Bronchial epithelial cell (primary cell): Measurements from ENCODE around the gene PCCB. TPM values are rescaled to one million over a fixed set of nuclear protein-coding genes. Genes with fewer than 3 reads are reported as not detected.
"Not testable (repeated sequence)": the region's sequence is repeated elsewhere in the genome, so short reads cannot be mapped to it uniquely, and the experiment has no call there.

Source experiments
- DNase-seq: peaks from one replicate; pipeline ENCODE4 v3.0.0-alpha.2; 2010; ENCODE audit warnings: low read depth
- FAIRE-seq: peaks from 2 replicates; lab custom pipeline; 2011; peaks lifted over from hg19 to GRCh38; lab: Jason Lieb, UNC
- H3K27me3 ChIP-seq: 2 replicates; pipeline ENCODE4 v1.5.1; 2011; ENCODE audit warnings: low read length; ENCODE audit not compliant: control insufficient read depth, insufficient read depth
- H3K36me3 ChIP-seq: 2 replicates; pipeline ENCODE4 v1.5.1; 2011; ENCODE audit warnings: low read length; ENCODE audit not compliant: control insufficient read depth, insufficient read depth
- H3K4me3 ChIP-seq: 2 replicates; pipeline ENCODE4 v1.5.1; 2011; ENCODE audit warnings: mild to moderate bottlenecking, low read depth, low read length, control low read depth
- CTCF ChIP-seq: IDR thresholded peaks from 2 replicates; pipeline ENCODE4 v1.5.1; 2011; ENCODE audit warnings: mild to moderate bottlenecking, moderate library complexity, low read length, control low read depth, inconsistent platforms; ENCODE audit not compliant: insufficient read depth, severe bottlenecking
- total RNA-seq: library from RNA; depleted of rRNA; stranded (reverse); fragments of >200 nt; gene quantifications from 2 replicates; pipeline ENCODE4 v1.2.1, GENCODE V29; 2014

PCCB gene
- total RNA-seq, 1 donor from 2014 or later: 62.1 TPM

GRCh38 chr3:136267235-136267634 is 17.1 kb downstream of the PCCB start:
- no peaks in the 10 kb centered on the region for H3K27me3 ChIP-seq
- TF ChIP-seq CTCF: no peak
- FAIRE-seq: no peak
- no peaks in the 10 kb centered on the region for H3K36me3 ChIP-seq
- no peak for DNase-seq
- H3K4me3 ChIP-seq: no peak overlapping the region

GRCh38 chr3:136270179-136270578 is 20.0 kb downstream of the PCCB start:
- H3K27me3 ChIP-seq: no peaks in the 10 kb centered on the region
- H3K4me3 ChIP-seq: no peak overlapping the region
- FAIRE-seq (no peak), DNase-seq (no peak)
- no peak for TF ChIP-seq CTCF
- H3K36me3 ChIP-seq: no peaks in the 10 kb centered on the region

GRCh38 chr3:136271626-136272025 is 21.5 kb downstream of the PCCB start:
- not testable (repeated sequence) for H3K27me3 ChIP-seq, H3K36me3 ChIP-seq, FAIRE-seq, H3K4me3 ChIP-seq, DNase-seq

GRCh38 chr3:136276049-136276755 is 26.1 kb downstream of the PCCB start:
- no peak overlapping the region for H3K4me3 ChIP-seq
- no peak for FAIRE-seq
- peak; percentile 79 for DNase-seq

GRCh38 chr3:136277115-136277514 is 27.0 kb downstream of the PCCB start:
- TF ChIP-seq CTCF: no peak
- no peak for FAIRE-seq
- H3K4me3 ChIP-seq: no peak overlapping the region
- peaks cover 1% of the 10 kb centered on the region for H3K36me3 ChIP-seq
- DNase-seq: no peak
- H3K27me3 ChIP-seq: no peaks in the 10 kb centered on the region

More at GRCh38 chr3:136276049-136276755, 26.1 kb downstream of the PCCB start:
- peaks cover 1% of the 10 kb centered on the region for H3K36me3 ChIP-seq
- peak; percentile 33 for TF ChIP-seq CTCF
- no peaks in the 10 kb centered on the region for H3K27me3 ChIP-seq

- FAIRE-seq: peak; percentile 66
- no peak for TF ChIP-seq CTCF
- DNase-seq: no peak
- H3K4me3 ChIP-seq: no peak overlapping the region
- peaks cover 1% of the 10 kb centered on the region for H3K36me3 ChIP-seq
- no peaks in the 10 kb centered on the region for H3K27me3 ChIP-seq
Measured at GRCh38 chr3:136277634-136278033, 27.5 kb downstream of the PCCB start.
